ENCODE data around the gene ACMSD. TPM values are rescaled to one million over a fixed set of nuclear protein-coding genes. Genes with fewer than 3 reads are reported as not detected.
"Not testable (repeated sequence)": the region's sequence is repeated elsewhere in the genome, so short reads cannot be mapped to it uniquely, and the experiment has no call there.

Gene ACMSD
- total RNA-seq, 2 experiments from 2014 or later: not detected

DNA sequence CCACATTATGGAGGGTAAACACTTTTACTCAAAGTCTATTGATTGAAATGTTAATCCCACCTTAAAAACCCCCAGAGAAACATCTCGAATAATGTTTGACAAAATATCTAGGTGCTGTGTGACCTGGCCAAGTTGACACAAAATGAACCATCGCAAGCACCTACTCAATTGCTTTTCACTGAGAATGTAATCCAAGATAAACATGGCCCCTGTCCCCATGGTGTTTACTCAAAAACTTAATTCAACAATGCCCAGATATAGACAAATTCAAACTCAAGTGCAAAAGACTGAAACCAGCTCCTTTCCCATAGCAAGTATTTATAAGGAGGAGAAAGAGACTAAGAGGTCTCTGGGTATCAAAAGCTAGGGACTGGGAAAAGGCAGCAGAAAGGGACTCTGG is 15.0 kb upstream of the ACMSD start:
- intact Hi-C loops (cut with DNase I, micrococcal nuclease): no loop called here
- no peak for ATAC-seq
- POLR2A ChIA-PET: no interaction called here
- peaks cover 17% of the 10 kb centered on the region for H3K27me3 Mint-ChIP-seq
- no peaks in the 10 kb centered on the region for H3K36me3 Mint-ChIP-seq (ENCODE audit: low read depth)
- DNase-seq: no peak
- no peaks in the 10 kb centered on the region for H3K4me1 Mint-ChIP-seq
- no peak overlapping the region for H3K27ac Mint-ChIP-seq
- H3K4me3 Mint-ChIP-seq: no peak overlapping the region
- H3K9me3 Mint-ChIP-seq (ENCODE audit: low read depth): no peaks in the 10 kb centered on the region
- CTCF ChIA-PET: no interaction called here

DNA sequence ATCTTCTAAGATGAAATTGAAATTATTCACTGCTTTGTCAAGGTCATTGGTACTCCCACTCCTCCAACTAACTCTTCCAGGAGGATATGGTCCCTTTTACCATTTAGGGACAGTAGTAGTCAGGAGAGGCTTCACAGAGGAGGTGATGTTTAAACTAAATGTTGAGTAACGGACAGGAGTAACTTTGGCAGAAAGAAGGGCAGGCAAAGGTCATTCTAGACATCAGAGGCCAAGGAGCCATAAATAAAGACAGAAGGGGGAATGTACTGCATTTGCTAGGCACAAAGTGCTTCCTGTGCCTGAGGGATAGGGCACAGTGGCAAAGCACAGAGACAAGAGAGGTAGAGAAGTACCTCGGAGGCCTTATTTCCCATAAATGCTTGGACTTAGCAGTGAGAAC is 14.6 kb upstream of the ACMSD start:
- H3K9me3 Mint-ChIP-seq (ENCODE audit: low read depth): no peaks in the 10 kb centered on the region
- no peak for DNase-seq
- no peaks in the 10 kb centered on the region for H3K36me3 Mint-ChIP-seq (ENCODE audit: low read depth)
- H3K27ac Mint-ChIP-seq: no peak overlapping the region
- H3K4me1 Mint-ChIP-seq: no peaks in the 10 kb centered on the region
- H3K27me3 Mint-ChIP-seq: peaks cover 17% of the 10 kb centered on the region
- ChIA-PET POLR2A (no interaction called here), CTCF (no interaction called here)
- intact Hi-C loops (cut with DNase I, micrococcal nuclease): no loop called here
- no peak overlapping the region for H3K4me3 Mint-ChIP-seq
- ATAC-seq: no peak

DNA sequence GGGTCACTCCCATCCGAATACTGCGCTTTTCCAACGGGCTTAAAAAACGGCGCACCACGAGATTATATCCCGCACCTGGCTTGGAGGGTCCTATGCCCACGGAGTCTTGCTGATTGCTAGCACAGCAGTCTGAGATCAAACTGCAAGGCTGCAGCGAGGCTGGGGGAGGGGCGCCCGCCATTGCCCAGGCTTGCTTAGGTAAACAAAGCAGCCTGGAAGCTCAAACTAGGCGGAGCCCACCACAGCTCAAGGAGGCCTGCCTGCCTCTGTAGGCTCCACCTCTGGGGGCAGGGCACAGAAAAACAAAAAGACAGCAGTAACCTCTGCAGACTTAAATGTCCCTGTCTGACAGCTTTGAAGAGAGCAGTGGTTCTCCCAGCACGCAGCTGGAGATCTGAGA is 12.7 kb upstream of the ACMSD start:
- H3K4me3 Mint-ChIP-seq; ATAC-seq; H3K36me3 Mint-ChIP-seq (ENCODE audit: low read depth); H3K27ac Mint-ChIP-seq; DNase-seq; H3K4me1 Mint-ChIP-seq; POLR2A ChIA-PET; intact Hi-C loops (cut with DNase I, micrococcal nuclease); H3K9me3 Mint-ChIP-seq (ENCODE audit: low read depth): not testable (repeated sequence)
- peaks cover 11% of the 10 kb centered on the region for H3K27me3 Mint-ChIP-seq
- CTCF ChIA-PET: interaction anchor here (0.6 kb wide), 1 partner anchor 342 kb away, joined by 3 read pairs; no protein-coding TSS in a partner anchor

DNA sequence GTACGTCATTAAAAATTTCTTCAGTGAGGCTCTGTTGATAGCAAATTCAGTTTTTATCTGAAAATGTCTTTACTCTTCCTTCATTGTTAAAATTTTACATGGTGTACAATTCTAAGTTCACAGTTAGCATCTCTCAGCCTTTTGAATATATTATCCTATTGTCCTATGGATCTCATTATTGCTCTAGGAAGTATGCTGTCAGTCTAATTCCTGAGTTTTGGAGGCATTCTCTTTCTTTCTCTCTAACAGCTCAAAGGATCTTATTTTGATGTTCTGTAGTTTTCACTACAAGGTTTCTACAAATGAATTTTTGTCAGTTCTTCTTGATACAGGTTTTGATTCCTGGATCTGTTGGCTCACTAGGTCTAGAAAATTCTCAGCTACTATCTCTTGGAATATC is 2.9 kb upstream of the ACMSD start:
- H3K27me3 Mint-ChIP-seq: peaks cover 5% of the 10 kb centered on the region
- H3K4me3 Mint-ChIP-seq: no peak overlapping the region
- intact Hi-C loops (cut with DNase I, micrococcal nuclease): no loop called here
- ATAC-seq (no peak), DNase-seq (no peak)
- CTCF ChIA-PET: no interaction called here
- no peak overlapping the region for H3K27ac Mint-ChIP-seq
- H3K4me1 Mint-ChIP-seq: no peaks in the 10 kb centered on the region
- peaks cover 2% of the 10 kb centered on the region for H3K9me3 Mint-ChIP-seq (ENCODE audit: low read depth)
- POLR2A ChIA-PET: no interaction called here
- H3K36me3 Mint-ChIP-seq (ENCODE audit: low read depth): no peaks in the 10 kb centered on the region

DNA sequence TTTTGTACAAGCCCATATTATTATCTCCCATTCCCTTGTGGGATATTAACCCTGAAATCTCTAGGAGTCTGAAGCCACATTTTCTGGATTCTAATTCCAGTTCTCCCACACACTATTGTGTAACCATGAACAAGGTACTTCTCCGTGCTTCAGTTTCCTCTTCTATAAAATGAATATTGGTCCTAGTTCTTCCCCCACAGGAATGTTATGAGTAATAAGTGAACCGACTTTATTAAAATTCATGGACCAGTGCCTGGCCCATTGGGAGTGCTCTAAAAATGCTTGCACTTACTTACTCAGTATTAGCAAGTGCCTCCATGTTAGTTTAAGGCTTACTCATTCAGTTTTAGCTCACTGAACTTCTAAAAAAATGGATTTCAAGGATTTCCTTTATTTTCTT is 1.4 kb upstream of the ACMSD start:
- ATAC-seq (no peak), DNase-seq (no peak)
- intact Hi-C loops (cut with DNase I, micrococcal nuclease): no loop called here
- Mint-ChIP-seq H3K27ac (no peak overlapping the region), H3K27me3 (peaks cover 7% of the 10 kb centered on the region), H3K4me3 (no peak overlapping the region), H3K9me3 (ENCODE audit: low read depth) (peaks cover 2% of the 10 kb centered on the region), H3K4me1 (no peaks in the 10 kb centered on the region), H3K36me3 (ENCODE audit: low read depth) (no peaks in the 10 kb centered on the region)
- ChIA-PET CTCF (no interaction called here), POLR2A (no interaction called here)

DNA sequence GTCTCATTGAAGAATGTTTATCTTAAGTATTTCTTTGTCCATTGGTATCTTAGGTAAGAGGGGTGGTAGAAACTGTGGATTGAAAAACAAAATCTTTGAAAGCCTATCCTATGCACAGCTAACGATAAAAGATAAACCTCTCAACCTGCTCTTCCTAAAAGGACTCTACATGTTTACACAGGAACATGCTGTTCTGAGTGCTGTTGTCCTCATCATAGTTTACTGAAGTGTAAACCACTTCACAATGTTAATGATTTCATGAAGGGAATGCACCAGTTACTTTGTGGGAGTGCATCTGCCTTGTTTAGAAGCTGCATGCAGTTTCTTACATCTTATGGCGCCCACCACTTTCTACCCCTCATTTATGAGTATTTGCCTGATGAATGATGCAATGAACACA is 1.2 kb downstream of the ACMSD start:
- CTCF ChIA-PET: no interaction called here
- H3K27me3 Mint-ChIP-seq: peaks cover 5% of the 10 kb centered on the region
- no peak overlapping the region for H3K27ac Mint-ChIP-seq
- no peaks in the 10 kb centered on the region for H3K4me1 Mint-ChIP-seq
- peaks cover 2% of the 10 kb centered on the region for H3K9me3 Mint-ChIP-seq (ENCODE audit: low read depth)
- DNase-seq (no peak), ATAC-seq (no peak)
- no peak overlapping the region for H3K4me3 Mint-ChIP-seq
- POLR2A ChIA-PET: no interaction called here
- intact Hi-C loops (cut with DNase I, micrococcal nuclease): no loop called here
- no peaks in the 10 kb centered on the region for H3K36me3 Mint-ChIP-seq (ENCODE audit: low read depth)

DNA sequence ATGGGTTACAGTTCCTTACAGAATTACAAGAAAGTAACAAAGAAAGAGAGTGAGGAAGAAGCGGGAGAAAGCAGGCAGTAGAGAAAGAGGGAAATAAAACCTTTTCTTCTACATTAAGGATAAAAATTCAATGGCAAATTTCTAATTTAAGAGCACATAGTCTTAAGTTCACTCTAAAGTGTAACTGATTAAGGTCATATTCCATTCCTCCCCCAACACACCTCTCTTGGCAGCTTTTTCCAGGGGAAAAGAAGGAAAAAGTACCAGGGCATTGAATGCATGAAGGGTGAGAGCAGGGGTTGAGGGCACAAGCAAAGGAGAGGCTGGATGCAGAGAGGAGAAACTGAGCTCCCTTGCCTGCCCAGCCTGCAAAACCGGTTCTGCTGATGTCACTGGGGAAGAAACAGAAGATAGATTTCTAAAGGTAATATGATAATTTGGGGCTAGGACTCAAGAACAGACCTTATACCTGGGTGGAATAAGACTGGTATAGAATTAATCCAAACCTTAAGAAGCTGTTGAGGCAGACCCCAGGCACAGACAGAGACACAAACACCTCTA is 4.6 kb downstream of the ACMSD start:
- POLR2A ChIA-PET: no interaction called here
- Mint-ChIP-seq H3K4me1 (no peaks in the 10 kb centered on the region), H3K27me3 (peaks cover 5% of the 10 kb centered on the region), H3K27ac (no peak overlapping the region), H3K4me3 (no peak overlapping the region), H3K36me3 (ENCODE audit: low read depth) (no peaks in the 10 kb centered on the region), H3K9me3 (ENCODE audit: low read depth) (no peaks in the 10 kb centered on the region)
- CTCF ChIA-PET: interaction anchor here (1.0 kb wide), 1 partner anchor 23 kb away, joined by 4 read pairs; no protein-coding TSS in a partner anchor
- intact Hi-C loops (cut with DNase I, micrococcal nuclease): no loop called here
- ATAC-seq (no peak), DNase-seq (no peak)

DNA sequence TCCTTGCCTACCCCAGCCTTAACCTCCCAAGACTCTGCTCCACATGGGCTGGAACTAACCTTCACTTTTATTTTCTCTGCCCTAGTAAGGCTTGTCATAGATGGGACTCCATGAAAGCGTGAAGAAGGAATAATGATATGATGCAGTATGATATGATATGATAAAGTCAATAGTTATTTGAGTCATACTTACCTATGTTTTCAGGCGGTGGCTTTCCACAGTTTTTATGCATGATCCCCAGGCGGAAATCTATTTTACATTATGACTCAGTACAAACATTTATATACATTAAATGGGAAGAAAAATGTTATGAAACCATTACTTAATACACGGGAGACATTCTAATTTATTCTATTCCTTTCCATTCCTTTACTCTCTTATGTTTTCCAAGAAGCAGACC is 5.6 kb downstream of the ACMSD start:
- POLR2A ChIA-PET: no interaction called here
- ATAC-seq: no peak
- no peaks in the 10 kb centered on the region for H3K36me3 Mint-ChIP-seq (ENCODE audit: low read depth)

DNA sequence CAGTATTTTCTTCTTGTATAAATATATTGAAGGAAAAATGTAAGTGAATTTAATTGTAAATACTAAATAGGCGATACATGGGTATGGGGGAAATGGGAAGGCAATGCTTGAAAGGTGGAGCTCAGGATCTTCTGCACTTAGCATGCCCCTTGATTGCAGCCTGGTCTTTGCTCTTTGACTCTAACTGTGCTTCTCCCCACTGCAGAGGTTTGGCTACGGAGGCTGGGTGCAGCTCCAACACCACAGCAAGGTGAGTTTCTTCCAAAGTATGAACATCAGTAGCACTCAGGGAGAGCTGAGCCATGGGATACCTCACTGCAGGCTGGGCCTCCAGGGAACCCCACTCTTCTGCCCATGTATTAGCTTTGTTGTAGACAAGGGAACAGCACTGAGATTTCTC is 6.6 kb downstream of the ACMSD start:
- H3K4me1 Mint-ChIP-seq: no peaks in the 10 kb centered on the region
- no peaks in the 10 kb centered on the region for H3K36me3 Mint-ChIP-seq (ENCODE audit: low read depth)
- DNase-seq: no peak
- ChIA-PET POLR2A (no interaction called here), CTCF (no interaction called here)
- peaks cover 5% of the 10 kb centered on the region for H3K27me3 Mint-ChIP-seq
- no peak for ATAC-seq
- no peak overlapping the region for H3K27ac Mint-ChIP-seq
- H3K9me3 Mint-ChIP-seq (ENCODE audit: low read depth): no peaks in the 10 kb centered on the region
- intact Hi-C loops (cut with DNase I, micrococcal nuclease): no loop called here
- H3K4me3 Mint-ChIP-seq: no peak overlapping the region

More for the DNA sequence above, 5.6 kb downstream of the ACMSD start:
- CTCF ChIA-PET: no interaction called here
- intact Hi-C loops (cut with DNase I, micrococcal nuclease): no loop called here
- no peaks in the 10 kb centered on the region for H3K9me3 Mint-ChIP-seq (ENCODE audit: low read depth)
- H3K4me3 Mint-ChIP-seq: no peak overlapping the region
- H3K27me3 Mint-ChIP-seq: peaks cover 5% of the 10 kb centered on the region
- no peaks in the 10 kb centered on the region for H3K4me1 Mint-ChIP-seq
- no peak for DNase-seq
- no peak overlapping the region for H3K27ac Mint-ChIP-seq

DNA sequence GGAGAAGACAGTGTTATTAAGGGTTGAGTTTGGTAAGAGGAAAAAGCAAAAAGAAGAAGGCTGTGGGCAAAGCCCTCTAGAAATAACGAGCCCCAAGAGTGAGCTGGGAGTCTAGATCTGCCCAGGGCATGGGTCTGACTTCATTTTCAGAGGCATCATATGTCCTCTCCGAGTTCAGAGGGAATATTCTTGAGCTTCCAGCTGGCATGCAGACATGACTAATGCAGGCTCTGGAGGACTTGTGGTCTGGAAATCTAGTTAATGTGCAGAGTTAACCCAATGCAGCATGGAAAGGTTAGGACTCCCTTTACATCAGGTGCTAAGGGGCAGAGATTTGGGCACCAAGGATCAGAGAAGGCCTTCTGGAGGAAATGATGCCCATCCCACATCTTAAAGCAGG is 7.3 kb downstream of the ACMSD start:
- Mint-ChIP-seq H3K9me3 (ENCODE audit: low read depth) (no peaks in the 10 kb centered on the region), H3K4me3 (no peak overlapping the region), H3K4me1 (no peaks in the 10 kb centered on the region), H3K36me3 (ENCODE audit: low read depth) (no peaks in the 10 kb centered on the region), H3K27ac (no peak overlapping the region), H3K27me3 (peaks cover 3% of the 10 kb centered on the region)
- POLR2A ChIA-PET: no interaction called here
- DNase-seq (no peak), ATAC-seq (no peak)
- CTCF ChIA-PET: interaction anchor here (0.7 kb wide), 1 partner anchor 445 kb away, joined by 3 read pairs; no protein-coding TSS in a partner anchor
- intact Hi-C loops (cut with DNase I, micrococcal nuclease): no loop called here

DNA sequence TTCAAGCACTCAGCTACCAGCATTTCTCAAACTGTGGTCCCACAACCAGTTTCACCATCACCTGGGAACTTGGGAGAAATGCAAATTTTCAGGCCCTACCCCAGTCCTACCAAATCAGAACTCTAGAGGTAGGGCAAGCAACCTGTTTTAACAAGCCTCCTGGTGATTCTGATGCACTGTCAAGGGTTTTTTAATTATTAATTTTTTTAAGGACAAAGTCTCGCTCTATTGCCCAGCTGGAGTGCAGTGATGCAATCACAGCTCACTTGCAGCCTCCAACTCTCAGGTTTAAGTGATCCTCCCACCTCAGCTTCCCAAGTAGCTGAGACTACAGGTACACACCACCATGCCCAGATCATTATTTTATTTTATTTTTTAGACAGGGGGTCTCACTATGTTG is 7.8 kb downstream of the ACMSD start:
- no peaks in the 10 kb centered on the region for H3K4me1 Mint-ChIP-seq
- ATAC-seq: no peak
- POLR2A ChIA-PET: no interaction called here

DNA sequence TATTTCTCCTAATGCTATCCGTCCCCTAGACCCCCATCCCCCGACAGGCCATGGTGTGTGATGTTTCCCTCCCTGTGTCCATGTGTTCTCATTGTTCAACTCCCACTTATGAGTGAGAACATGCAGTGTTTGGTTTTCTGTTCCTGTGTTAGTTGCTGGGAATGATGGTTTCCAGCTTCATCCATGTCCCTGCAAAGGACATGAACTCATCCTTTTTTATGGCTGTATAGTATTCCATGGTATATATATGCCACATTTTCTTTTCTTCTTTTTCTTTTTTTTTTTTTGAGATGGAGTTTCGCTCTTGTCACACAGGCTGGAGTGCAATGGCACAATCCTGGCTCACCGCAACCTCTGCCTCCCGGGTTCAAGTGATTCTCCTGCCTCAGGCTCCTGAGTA is 9.2 kb downstream of the ACMSD start:
- H3K9me3 Mint-ChIP-seq (ENCODE audit: low read depth); DNase-seq; H3K27ac Mint-ChIP-seq; H3K36me3 Mint-ChIP-seq (ENCODE audit: low read depth); H3K27me3 Mint-ChIP-seq; ATAC-seq; H3K4me3 Mint-ChIP-seq; CTCF ChIA-PET; intact Hi-C loops (cut with DNase I, micrococcal nuclease); POLR2A ChIA-PET; H3K4me1 Mint-ChIP-seq: not testable (repeated sequence)

More for the DNA sequence above, 7.8 kb downstream of the ACMSD start:
- Mint-ChIP-seq H3K9me3 (ENCODE audit: low read depth) (no peaks in the 10 kb centered on the region), H3K4me3 (no peak overlapping the region), H3K27me3 (no peaks in the 10 kb centered on the region), H3K27ac (no peak overlapping the region), H3K36me3 (ENCODE audit: low read depth) (no peaks in the 10 kb centered on the region)
- intact Hi-C loops (cut with DNase I, micrococcal nuclease): no loop called here
- no peak for DNase-seq
- CTCF ChIA-PET: interaction anchor here (0.7 kb wide), 1 partner anchor 446 kb away, joined by 3 read pairs; no protein-coding TSS in a partner anchor

DNA sequence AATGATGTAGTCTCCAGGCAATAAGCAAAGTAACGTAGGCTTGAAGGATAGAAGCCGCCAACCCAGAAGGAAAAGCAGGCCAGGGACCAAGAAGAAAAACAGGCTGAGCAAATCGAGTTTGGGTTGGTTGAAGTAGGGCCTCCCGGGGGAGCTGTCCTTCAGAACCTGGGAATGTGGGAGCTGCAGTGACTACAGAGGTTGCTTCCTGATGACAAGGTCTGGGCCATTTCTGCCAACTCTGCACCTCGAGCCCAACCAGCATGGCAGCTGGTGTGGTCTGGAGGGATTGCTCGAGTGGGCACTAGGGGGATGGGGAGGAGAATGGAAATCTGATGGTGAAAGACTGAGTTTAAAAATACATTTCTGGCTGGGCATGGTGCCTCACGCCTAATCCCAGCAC is 14.1 kb downstream of the ACMSD start:
- ATAC-seq: no peak
- H3K9me3 Mint-ChIP-seq (ENCODE audit: low read depth): no peaks in the 10 kb centered on the region
- no peaks in the 10 kb centered on the region for H3K4me1 Mint-ChIP-seq
- H3K4me3 Mint-ChIP-seq: no peak overlapping the region
- H3K27ac Mint-ChIP-seq: no peak overlapping the region
- H3K27me3 Mint-ChIP-seq: peaks cover 3% of the 10 kb centered on the region
- intact Hi-C loops (cut with DNase I, micrococcal nuclease): no loop called here
- H3K36me3 Mint-ChIP-seq (ENCODE audit: low read depth): no peaks in the 10 kb centered on the region
- CTCF ChIA-PET: no interaction called here
- POLR2A ChIA-PET: no interaction called here
- DNase-seq: no peak

Data from activated CD4-positive, alpha-beta T cell treated with anti-CD3 and anti-CD28 coated beads for 36 hours (primary cell).